Forelimb muscle (tissue), 1 donor: Measurements from ENCODE around the gene PLN. TPM values are rescaled to one million over a fixed set of nuclear protein-coding genes. Genes with fewer than 3 reads are reported as not detected.

Experiments
- DNase-seq: peaks from one replicate; pipeline ENCODE4 v3.0.0-alpha.2; 2013; ENCODE audit warnings: low read depth
- polyA plus RNA-seq: library from polyadenylated mRNA; unstranded; fragments of 120-200 nt; gene quantifications from one replicate; pipeline ENCODE4 v1.2.1, GENCODE V29; 2013; ENCODE audit not compliant: insufficient read length

PLN gene
- 5.4 TPM for polyA plus RNA-seq

GRCh38 chr6:118548136-118548535, at the start of gene PLN:
Gene PLN (plus strand): TSS chr6:118548296. CDS start chr6:118558922, 10,626 bp downstream.
- no peak for DNase-seq

- no peak for DNase-seq
These were observed 47.7 kb upstream of the PLN start for GRCh38 chr6:118500130-118501015.

- DNase-seq: no peak
These were observed 47.0 kb upstream of the PLN start for GRCh38 chr6:118501099-118501498.

- DNase-seq: no peak
These were observed 46.3 kb upstream of the PLN start for GRCh38 chr6:118501765-118502164.

GRCh38 chr6:118502169-118502568, 45.9 kb upstream of the PLN start:
- no peak for DNase-seq

GRCh38 chr6:118504611-118505010, 43.5 kb upstream of the PLN start:
- DNase-seq: no peak

- DNase-seq: no peak
These were observed 42.4 kb upstream of the PLN start for GRCh38 chr6:118505656-118506055.

GRCh38 chr6:118506071-118506638, 41.9 kb upstream of the PLN start:
- DNase-seq: no peak

GRCh38 chr6:118507636-118508035, 40.5 kb upstream of the PLN start:
- no peak for DNase-seq

- DNase-seq: no peak
These were observed 39.0 kb upstream of the PLN start for GRCh38 chr6:118509009-118509617.

- no peak for DNase-seq
These were observed 36.0 kb upstream of the PLN start for GRCh38 chr6:118511930-118512715.

- no peak for DNase-seq
These were observed 33.4 kb upstream of the PLN start for GRCh38 chr6:118514689-118515088.

GRCh38 chr6:118522422-118522821, 25.7 kb upstream of the PLN start:
- DNase-seq: no peak

- no peak for DNase-seq
These were observed 24.9 kb upstream of the PLN start for GRCh38 chr6:118523216-118523615.

- no peak for DNase-seq
These were observed 23.4 kb upstream of the PLN start for GRCh38 chr6:118524686-118525085.

- DNase-seq: no peak
These were observed 21.9 kb upstream of the PLN start for GRCh38 chr6:118525913-118526780.

- no peak for DNase-seq
These were observed 20.0 kb upstream of the PLN start for GRCh38 chr6:118528129-118528528.

GRCh38 chr6:118529756-118530155, 18.3 kb upstream of the PLN start:
- DNase-seq: no peak

GRCh38 chr6:118530942-118531341, 17.2 kb upstream of the PLN start:
- DNase-seq: no peak

- DNase-seq: no peak
These were observed 12.8 kb upstream of the PLN start for GRCh38 chr6:118535176-118535844.
